Naive thymus-derived CD4-positive, alpha-beta T cell (primary cell): ENCODE measurements around the gene PPP1R1A. TPM values are rescaled to one million over a fixed set of nuclear protein-coding genes. Genes with fewer than 3 reads are reported as not detected.

Experiments used
- ATAC-seq: fragments of 150-1000 bp; cut with Tn5 transposase; 2 replicates; pipeline ENCODE4 v1.10.0; 2021; ENCODE audit warnings: mild to moderate bottlenecking, moderate library complexity
- CTCF ChIA-PET: fragments of 350-600 bp; sonication (Branson Sonifier 250); formaldehyde crosslinking; loops from one replicate; lab custom pipeline; 2021; ENCODE audit warnings: antibody characterized with exemption; lab: Charles Lee
- POLR2A ChIA-PET: fragments of 350-600 bp; sonication (Branson Sonifier 250); formaldehyde crosslinking; loops from one replicate; lab custom pipeline; 2021; ENCODE audit warnings: antibody characterized with exemption, inconsistent platforms; lab: Charles Lee
- DNase-seq, 9 donors: peaks; one replicate each; pipeline versions ENCODE4 v3.0.0 to v3.0.0-alpha.2; 2020 to 2022; ENCODE audit warnings: mixed read lengths in 1 of 9
- H3K27ac ChIP-seq: one replicate; pipeline ENCODE4 v1.7.0; 2013; ENCODE audit warnings: mild to moderate bottlenecking, low read depth, low read length, moderate library complexity
- H3K27me3 ChIP-seq, 2 donors: one replicate each; pipeline ENCODE4 v1.7.0; 2013; ENCODE audit warnings: low read length in 2 of 2, mild to moderate bottlenecking in 2 of 2, moderate library complexity in 2 of 2; ENCODE audit not compliant: control insufficient read depth in 2 of 2, insufficient read depth in 2 of 2
- H3K36me3 ChIP-seq, 3 experiments: 1 replicate in 2 of 3; 2 replicates in 1 of 3; pipeline ENCODE4 v1.7.0; 2013; ENCODE audit warnings: low read length in 3 of 3, mild to moderate bottlenecking in 3 of 3, moderate library complexity in 1 of 3; ENCODE audit not compliant: insufficient read depth in 3 of 3, control insufficient read depth in 2 of 3
- H3K4me1 ChIP-seq, 2 donors: one replicate each; pipeline ENCODE4 v1.7.0; 2013; ENCODE audit warnings: low read length in 2 of 2, mild to moderate bottlenecking in 2 of 2, moderate library complexity in 1 of 2; ENCODE audit not compliant: control insufficient read depth in 2 of 2, insufficient read depth in 2 of 2
- H3K4me3 ChIP-seq: 2 replicates; pipeline ENCODE4 v1.7.0; 2013; ENCODE audit warnings: mild to moderate bottlenecking, low read length
- H3K9me3 ChIP-seq, 3 experiments: 1 replicate in 2 of 3; 2 replicates in 1 of 3; pipeline ENCODE4 v1.7.0; 2013; ENCODE audit warnings: low read length in 3 of 3; ENCODE audit not compliant: control insufficient read depth in 2 of 3
- H3K27ac Mint-ChIP-seq, 9 donors: one replicate each; pipeline ENCODE4 v1.8.0; 2020 to 2022; ENCODE audit warnings: mixed read lengths in 9 of 9, mild to moderate bottlenecking in 8 of 9, moderate library complexity in 5 of 9, inconsistent platforms in 2 of 9
- H3K27me3 Mint-ChIP-seq, 5 donors: one replicate each; pipeline ENCODE4 v1.8.0; 2021 to 2022; ENCODE audit warnings: mixed read lengths in 5 of 5, mild to moderate bottlenecking in 1 of 5
- H3K36me3 Mint-ChIP-seq, 5 donors: one replicate each; pipeline ENCODE4 v1.8.0; 2020 to 2022; ENCODE audit warnings: mixed read lengths in 5 of 5, mild to moderate bottlenecking in 3 of 5, inconsistent platforms in 1 of 5
- H3K4me1 Mint-ChIP-seq, 7 donors: one replicate each; pipeline ENCODE4 v1.8.0; 2020 to 2022; ENCODE audit warnings: mixed read lengths in 7 of 7, mild to moderate bottlenecking in 3 of 7, inconsistent platforms in 1 of 7
- H3K4me3 Mint-ChIP-seq, 10 donors: one replicate each; pipeline ENCODE4 v1.8.0; 2020 to 2022; ENCODE audit warnings: mild to moderate bottlenecking in 10 of 10, mixed read lengths in 10 of 10, moderate library complexity in 6 of 10, inconsistent platforms in 2 of 10
- H3K9me3 Mint-ChIP-seq, 11 donors: one replicate each; pipeline ENCODE4 v1.8.0; 2020 to 2022; ENCODE audit warnings: mixed read lengths in 11 of 11, mild to moderate bottlenecking in 4 of 11, inconsistent platforms in 1 of 11, moderate library complexity in 1 of 11
- intact Hi-C, 2 donors: fragments of 100-400 bp; cut with micrococcal nuclease; formaldehyde crosslinking; loops; one replicate each; pipeline ENCODE4 v1.15.1; 2023
- polyA plus RNA-seq, 2 donors: library from polyadenylated mRNA; unstranded; fragments of 300-500 nt; fragmentation: Illumina TruSeq; gene quantifications; one replicate each; pipeline ENCODE4 v1.2.3, GENCODE V29; 2021
- total RNA-seq, 6 experiments: library from RNA in 5 of 6; stranded (reverse) in 5 of 6; gene quantifications; 1 replicate in 5 of 6; 2 replicates in 1 of 6; pipeline ENCODE4 v1.2.3 and lab custom pipeline; 2021 to 2026

Gene PPP1R1A
- total and polyA plus RNA-seq, 7 experiments from 2014 or later = not detected

- ATAC-seq (no peak), DNase-seq (no peak)
- Mint-ChIP-seq H3K9me3 (peaks cover 5 to 25% (median 11%) of the 10 kb centered on the region in 11 donors), H3K4me1 (no peaks in the 10 kb centered on the region), H3K4me3 (no peak overlapping the region), H3K27ac (no peak overlapping the region), H3K27me3 (peaks cover 34 to 72% (median 69%) of the 10 kb centered on the region in 5 donors), H3K36me3 (peaks cover 0 to 15% (median 0%) of the 10 kb centered on the region in 5 donors)
- Histone ChIP-seq H3K27me3 (peaks cover 4 to 6% of the 10 kb centered on the region in 2 donors), H3K4me1 (no peaks in the 10 kb centered on the region), H3K4me3 (no peak overlapping the region), H3K36me3 (no peaks in the 10 kb centered on the region), H3K27ac (no peak overlapping the region), H3K9me3 (peaks cover 0 to 5% (median 0%) of the 10 kb centered on the region in 3 experiments)
- CTCF ChIA-PET = no interaction called here
- POLR2A ChIA-PET = no interaction called here
- intact Hi-C loops = no loop called here
These were observed 38.8 kb upstream of the PPP1R1A start for GRCh38 chr12:54627304-54627703.

GRCh38 chr12:54625598-54625997 lies 37.1 kb upstream of the PPP1R1A start:
- ATAC-seq = no peak
- Histone ChIP-seq H3K27ac (no peak overlapping the region), H3K4me3 (no peak overlapping the region), H3K9me3 (peaks cover 0 to 5% (median 0%) of the 10 kb centered on the region in 3 experiments), H3K36me3 (no peaks in the 10 kb centered on the region), H3K27me3 (peaks cover 4 to 6% of the 10 kb centered on the region in 2 donors), H3K4me1 (no peaks in the 10 kb centered on the region)
- H3K27ac Mint-ChIP-seq = no peak overlapping the region
- no peaks in the 10 kb centered on the region for H3K4me1 Mint-ChIP-seq
- H3K4me3 Mint-ChIP-seq = no peak overlapping the region
- POLR2A ChIA-PET = no interaction called here
- intact Hi-C loops = no loop called here
- H3K27me3 Mint-ChIP-seq = peaks cover 44 to 84% (median 77%) of the 10 kb centered on the region in 5 donors
- peaks cover 5 to 25% (median 11%) of the 10 kb centered on the region in 11 donors for H3K9me3 Mint-ChIP-seq
- peaks cover 0 to 15% (median 0%) of the 10 kb centered on the region in 5 donors for H3K36me3 Mint-ChIP-seq
- DNase-seq = no peak
- CTCF ChIA-PET = no interaction called here

DNA sequence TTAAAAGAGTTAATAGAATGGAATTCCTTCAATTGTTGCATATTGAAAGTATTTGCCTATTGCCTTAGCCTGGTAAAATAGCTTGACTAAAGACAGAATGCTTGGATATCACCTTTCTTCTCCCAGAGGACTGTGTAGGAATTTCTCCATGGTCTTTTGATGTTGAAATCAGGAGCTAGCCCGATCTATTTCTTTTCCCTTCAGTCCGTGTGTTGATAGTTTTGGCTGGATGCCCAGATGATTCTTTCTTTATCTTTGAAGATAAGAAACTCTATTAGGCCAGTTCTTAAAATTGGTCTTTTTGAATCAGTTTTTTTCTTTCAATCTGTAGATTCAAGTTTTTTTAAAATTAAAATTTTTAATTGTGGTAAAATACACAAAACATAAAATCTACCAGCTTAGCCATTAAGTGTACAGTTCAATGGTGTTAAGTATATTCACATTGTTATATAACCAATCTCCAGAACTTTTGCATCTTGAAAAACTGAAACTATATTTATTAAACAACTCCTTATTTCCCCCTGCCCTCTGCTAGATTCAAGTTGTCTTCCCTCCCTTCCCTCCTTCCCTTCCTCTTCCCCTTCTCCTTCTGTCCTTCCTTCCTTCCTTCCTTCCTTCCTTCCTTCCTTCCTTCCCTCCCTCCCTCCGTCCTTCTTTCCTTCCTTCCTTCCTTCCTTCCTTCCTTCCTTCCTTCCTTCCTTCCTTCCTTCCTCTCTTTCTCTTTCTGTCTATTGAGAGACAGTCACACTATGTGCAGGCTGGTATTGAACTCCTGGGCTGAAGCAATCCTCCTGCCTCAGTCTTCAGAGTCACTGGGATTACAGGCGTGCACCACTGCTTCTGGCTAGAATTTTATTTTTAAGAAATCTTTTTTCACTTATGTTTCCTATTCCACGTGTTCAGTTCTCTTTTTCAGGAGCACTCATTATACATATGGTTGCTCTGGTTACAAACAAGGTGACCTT lies 36.1 kb upstream of the PPP1R1A start:
- H3K27me3 Mint-ChIP-seq = peaks cover 49 to 80% (median 70%) of the 10 kb centered on the region in 5 donors
- peaks cover 5 to 25% (median 11%) of the 10 kb centered on the region in 11 donors for H3K9me3 Mint-ChIP-seq
- H3K4me3 ChIP-seq = no peak overlapping the region
- H3K36me3 Mint-ChIP-seq = peaks cover 0 to 15% (median 0%) of the 10 kb centered on the region in 5 donors
- intact Hi-C loops = no loop called here
- H3K27me3 ChIP-seq = peaks cover 4 to 6% of the 10 kb centered on the region in 2 donors
- H3K27ac Mint-ChIP-seq = peak overlapping the region in 1 of 9 donors; percentile 73
- no peaks in the 10 kb centered on the region for H3K36me3 ChIP-seq
- H3K9me3 ChIP-seq = peaks cover 0 to 5% (median 0%) of the 10 kb centered on the region in 3 experiments
- H3K4me1 Mint-ChIP-seq = no peaks in the 10 kb centered on the region
- H3K27ac ChIP-seq = no peak overlapping the region
- no peak for DNase-seq
- ATAC-seq = no peak
- H3K4me1 ChIP-seq = no peaks in the 10 kb centered on the region
- peak overlapping the region in 1 of 10 donors; percentile 3 for H3K4me3 Mint-ChIP-seq
- CTCF ChIA-PET = no interaction called here
- POLR2A ChIA-PET = no interaction called here

GRCh38 chr12:54622463-54623183 lies 34.2 kb upstream of the PPP1R1A start:
- Histone ChIP-seq H3K27me3 (peaks cover 4 to 6% of the 10 kb centered on the region in 2 donors), H3K36me3 (no peaks in the 10 kb centered on the region), H3K4me1 (no peaks in the 10 kb centered on the region), H3K9me3 (peaks cover 0 to 5% (median 0%) of the 10 kb centered on the region in 3 experiments), H3K4me3 (no peak overlapping the region), H3K27ac (no peak overlapping the region)
- no peak overlapping the region for H3K27ac Mint-ChIP-seq
- DNase-seq (no peak), ATAC-seq (no peak)
- ChIA-PET CTCF (no interaction called here), POLR2A (no interaction called here)
- peaks cover under 1 to 13% (median 7%) of the 10 kb centered on the region in 11 donors for H3K9me3 Mint-ChIP-seq
- H3K27me3 Mint-ChIP-seq = peaks cover 49 to 70% (median 65%) of the 10 kb centered on the region in 5 donors
- peaks cover 0 to 10% (median 0%) of the 10 kb centered on the region in 5 donors for H3K36me3 Mint-ChIP-seq
- intact Hi-C loops = no loop called here
- H3K4me3 Mint-ChIP-seq = no peak overlapping the region
- no peaks in the 10 kb centered on the region for H3K4me1 Mint-ChIP-seq

DNA sequence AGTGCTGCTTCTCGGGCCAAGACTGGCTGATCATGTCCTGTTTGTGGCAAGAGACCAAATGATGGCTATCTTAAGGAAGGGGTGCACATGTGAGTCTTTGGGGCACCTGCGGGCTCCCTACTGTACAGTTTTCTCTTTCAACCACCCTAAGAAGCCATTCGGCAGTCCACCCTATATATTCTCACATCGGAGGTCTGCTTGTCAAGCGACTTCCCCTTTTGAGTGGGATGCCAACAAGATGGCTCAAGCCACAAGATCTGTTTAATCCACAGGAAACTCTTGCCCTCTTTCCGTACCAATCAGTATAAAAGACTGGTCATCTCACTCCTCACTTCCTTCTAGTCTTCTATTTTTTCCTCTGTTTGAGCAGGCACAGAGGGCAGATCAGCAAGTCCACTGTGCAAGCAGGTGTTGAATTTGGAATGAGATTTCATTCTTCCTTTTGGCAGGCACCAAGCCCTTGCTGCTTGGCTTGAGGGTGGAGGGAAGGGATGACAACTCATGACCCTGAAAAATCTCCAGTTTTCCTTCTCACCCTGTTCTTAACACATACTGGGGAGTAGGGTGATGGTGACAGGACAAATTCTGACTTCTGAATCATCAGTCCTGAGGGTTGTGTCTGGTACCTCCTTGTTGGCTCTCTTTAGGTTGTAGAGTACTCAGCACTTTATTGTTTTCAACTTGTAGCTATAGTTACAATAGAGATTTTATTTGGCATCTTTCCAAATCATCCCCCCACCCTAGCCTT lies 28.6 kb upstream of the PPP1R1A start:
- CTCF ChIA-PET = no interaction called here
- ATAC-seq (peak; percentile 63), DNase-seq (no peak)
- Histone ChIP-seq H3K27me3 (no peaks in the 10 kb centered on the region), H3K4me3 (no peak overlapping the region), H3K27ac (no peak overlapping the region), H3K36me3 (no peaks in the 10 kb centered on the region), H3K9me3 (no peaks in the 10 kb centered on the region), H3K4me1 (no peaks in the 10 kb centered on the region)
- Mint-ChIP-seq H3K9me3 (peaks cover 0 to 2% (median 0%) of the 10 kb centered on the region in 11 donors), H3K4me1 (peaks cover 0 to 8% (median 0%) of the 10 kb centered on the region in 7 donors), H3K27me3 (peaks cover 41 to 53% (median 44%) of the 10 kb centered on the region in 5 donors), H3K36me3 (peaks cover 0 to 3% (median 0%) of the 10 kb centered on the region in 5 donors), H3K4me3 (no peak overlapping the region), H3K27ac (no peak overlapping the region)
- intact Hi-C loops = no loop called here
- POLR2A ChIA-PET = no interaction called here

- peaks cover 0 to 3% (median 0%) of the 10 kb centered on the region in 5 donors for H3K36me3 Mint-ChIP-seq
- CTCF ChIA-PET = no interaction called here
- Histone ChIP-seq H3K9me3 (no peaks in the 10 kb centered on the region), H3K4me1 (no peaks in the 10 kb centered on the region), H3K4me3 (no peak overlapping the region), H3K27me3 (no peaks in the 10 kb centered on the region), H3K27ac (no peak overlapping the region), H3K36me3 (no peaks in the 10 kb centered on the region)
- H3K27me3 Mint-ChIP-seq = peaks cover 26 to 52% (median 37%) of the 10 kb centered on the region in 5 donors
- no peak for ATAC-seq
- H3K4me3 Mint-ChIP-seq = no peak overlapping the region
- peaks cover 0 to 2% (median 0%) of the 10 kb centered on the region in 11 donors for H3K9me3 Mint-ChIP-seq
- intact Hi-C loops = no loop called here
- DNase-seq = no peak
- H3K27ac Mint-ChIP-seq = no peak overlapping the region
- H3K4me1 Mint-ChIP-seq = peaks cover 0 to 8% (median 0%) of the 10 kb centered on the region in 7 donors
- POLR2A ChIA-PET = no interaction called here
These were observed 23.8 kb upstream of the PPP1R1A start for GRCh38 chr12:54612225-54612750.
